Panc1 (cell line): ENCODE data around the gene CYSRT1.

Source experiments
- CTCF ChIP-seq: fragments of 450-650 bp; IDR thresholded peaks from 2 replicates; pipeline ENCODE4 v1.5.1; 2017; ENCODE audit warnings: mild to moderate bottlenecking
- POLR2AphosphoS5 ChIP-seq: IDR thresholded peaks from 2 replicates; pipeline ENCODE4 v1.6.1; 2012; ENCODE audit warnings: mild to moderate bottlenecking, low read depth, low read length, moderate library complexity
- REST ChIP-seq, 2 experiments: IDR thresholded peaks; 2 replicates each; pipeline ENCODE4 v1.6.1; 2011 to 2012; ENCODE audit warnings: low read depth in 2 of 2, control low read depth in 1 of 2, low read length in 1 of 2, mild to moderate bottlenecking in 1 of 2, moderate library complexity in 1 of 2; ENCODE audit not compliant: insufficient read depth in 1 of 2
- SIN3A ChIP-seq: IDR thresholded peaks from 2 replicates; pipeline ENCODE4 v1.6.1; 2012; ENCODE audit warnings: low read depth, mild to moderate bottlenecking, low read length, moderate library complexity, borderline replicate concordance; ENCODE audit not compliant: insufficient read depth

- TF ChIP-seq CTCF (no peak), POLR2AphosphoS5 (peak; percentile 63), REST (IDR thresholded peaks at IDR 0.05; ENCODE audit: insufficient read depth in 1 of 2, low read depth in 2 of 2, low read length in 1 of 2) (no peak), SIN3A (no peak)
Observed at GRCh38 chr9:137223078-137223970, 1.6 kb upstream of the CYSRT1 start.
